GM12892 (cell line): ENCODE data around the gene EFNB2.

Source experiments
- POLR2A ChIP-seq: IDR thresholded peaks from 2 replicates; pipeline ENCODE4 v1.6.1; 2011; ENCODE audit warnings: low read depth, low read length, control low read depth
- POLR2AphosphoS5 ChIP-seq: IDR thresholded peaks from 2 replicates; pipeline ENCODE4 v1.6.1; 2011; ENCODE audit warnings: low read depth, low read length, control low read depth

GRCh38 chr13:106488076-106488475 is 47.4 kb downstream of the EFNB2 start:
- no peak for TF ChIP-seq POLR2AphosphoS5
- no peak for TF ChIP-seq POLR2A
